ENCODE measurements around the gene CCR5. TPM values are rescaled to one million over a fixed set of nuclear protein-coding genes. Genes with fewer than 3 reads are reported as not detected.

Gene CCR5
- total RNA-seq, 1 donor from 2014 or later, result under 0.01 TPM

- FAIRE-seq, result no peak
Observed at GRCh38 chr3:46405301-46406019, 34.7 kb downstream of the CCR5 start.

GRCh38 chr3:46406443-46406787 is 35.7 kb downstream of the CCR5 start:
- no peak for FAIRE-seq
- DNase-seq (ENCODE audit: low spot score in 2 of 2), result no peak

More at GRCh38 chr3:46405301-46406019, 34.7 kb downstream of the CCR5 start:
- DNase-seq (ENCODE audit: low spot score in 2 of 2), result no peak

- no peak for FAIRE-seq
Observed at GRCh38 chr3:46406788-46407611, 36.3 kb downstream of the CCR5 start, which contains the start of the genes CCR5AS and CCRL2. Gene CCR5AS (minus strand): TSS chr3:46407066. Gene CCRL2 (plus strand): TSS chr3:46407259. CDS start chr3:46408080, 821 bp downstream.

GRCh38 chr3:46407970-46408369 is 37.2 kb downstream of the CCR5 start:
- FAIRE-seq, result no peak
- no peak for DNase-seq (ENCODE audit: low spot score in 2 of 2)

More at GRCh38 chr3:46406788-46407611, 36.3 kb downstream of the CCR5 start, which contains the start of the genes CCR5AS and CCRL2:
- DNase-seq (ENCODE audit: low spot score in 2 of 2), result no peak

GRCh38 chr3:46408853-46409252 is 38.1 kb downstream of the CCR5 start:
- no peak for FAIRE-seq

GRCh38 chr3:46409739-46410489 is 39.2 kb downstream of the CCR5 start:
- no peak for DNase-seq (ENCODE audit: low spot score in 2 of 2)
- no peak for FAIRE-seq

More at GRCh38 chr3:46408853-46409252, 38.1 kb downstream of the CCR5 start:
- no peak for DNase-seq (ENCODE audit: low spot score in 2 of 2)

- FAIRE-seq (no peak), DNase-seq (ENCODE audit: low spot score in 2 of 2) (no peak)
Observed at GRCh38 chr3:46410669-46411068, 39.9 kb downstream of the CCR5 start.

GRCh38 chr3:46411271-46411670 is 40.5 kb downstream of the CCR5 start:
- DNase-seq (ENCODE audit: low spot score in 2 of 2) (no peak), FAIRE-seq (no peak)

GRCh38 chr3:46412786-46413298 is 42.1 kb downstream of the CCR5 start:
- no peak for DNase-seq (ENCODE audit: low spot score in 2 of 2)
- FAIRE-seq, result no peak

- FAIRE-seq, result no peak
- DNase-seq (ENCODE audit: low spot score in 2 of 2), result no peak
Observed at GRCh38 chr3:46413951-46414350, 43.2 kb downstream of the CCR5 start.

- DNase-seq (ENCODE audit: low spot score in 2 of 2) (no peak), FAIRE-seq (no peak)
Observed at GRCh38 chr3:46414739-46415138, 44.0 kb downstream of the CCR5 start.

GRCh38 chr3:46416125-46416810 is 45.5 kb downstream of the CCR5 start:
- FAIRE-seq (no peak), DNase-seq (ENCODE audit: low spot score in 2 of 2) (no peak)

GRCh38 chr3:46416811-46417510 is 46.2 kb downstream of the CCR5 start:
- FAIRE-seq (no peak), DNase-seq (ENCODE audit: low spot score in 2 of 2) (no peak)

- DNase-seq (ENCODE audit: low spot score in 2 of 2) (no peak), FAIRE-seq (no peak)
Observed at GRCh38 chr3:46417841-46418611, 47.3 kb downstream of the CCR5 start.

GRCh38 chr3:46419816-46420215 is 49.1 kb downstream of the CCR5 start:
- no peak for DNase-seq (ENCODE audit: low spot score in 2 of 2)
- no peak for FAIRE-seq

- FAIRE-seq (no peak), DNase-seq (ENCODE audit: low spot score in 2 of 2) (no peak)
Observed at GRCh38 chr3:46420931-46421330, 50.2 kb downstream of the CCR5 start.

GRCh38 chr3:46422617-46423016 is 51.9 kb downstream of the CCR5 start:
- no peak for DNase-seq (ENCODE audit: low spot score in 2 of 2)
- FAIRE-seq, result no peak

GRCh38 chr3:46423588-46423987 is 52.8 kb downstream of the CCR5 start:
- FAIRE-seq (no peak), DNase-seq (ENCODE audit: low spot score in 2 of 2) (no peak)
